ENCODE results near the gene SAMM50.
A peak's percentile ranks its signal among the peaks of the same experiment; 100 is the strongest.

Gene SAMM50

GRCh38 chr22:43953988-43954785 lies 1.1 kb upstream of the SAMM50 start:
- peak overlapping the region; percentile 80 to 88 (median 85) for H3K9ac ChIP-seq
- peak overlapping the region in 9 of 11 experiments; percentile 74 to 92 (median 83); a peak in 16 of 22 replicates for H3K27ac ChIP-seq
- peaks cover 22 to 31% (median 26%) of the 10 kb centered on the region in 10 experiments for H3K4me1 ChIP-seq
- no peaks in the 10 kb centered on the region; a peak in 1 of 22 replicates for H3K27me3 ChIP-seq
- peaks cover 0 to 27% (median 12%) of the 10 kb centered on the region in 11 experiments; a peak in 7 of 22 replicates for H4K20me1 ChIP-seq
- H3K4me3 ChIP-seq = peak overlapping the region; percentile 66 to 97 (median 86)
- peaks cover 0 to 12% (median 0%) of the 10 kb centered on the region in 11 experiments; a peak in 1 of 22 replicates for H3K36me3 ChIP-seq
- no peaks in the 10 kb centered on the region for H3K9me3 ChIP-seq (replicated peaks in 1 of 11)
- peak overlapping the region; percentile 79 to 98 (median 92) for H3K4me2 ChIP-seq
- TF ChIP-seq Cebpa-rat (IDR thresholded peaks at IDR 0.05) = no peak

- peaks cover 0 to 44% (median 23%) of the 10 kb centered on the region in 11 experiments; a peak in 17 of 22 replicates for H4K20me1 ChIP-seq
- TF ChIP-seq Cebpa-rat (IDR thresholded peaks at IDR 0.05) = no peak
- H3K4me2 ChIP-seq = peak overlapping the region; percentile 87 to 98 (median 92)
- peaks cover 22 to 31% (median 26%) of the 10 kb centered on the region in 10 experiments for H3K4me1 ChIP-seq
- H3K4me3 ChIP-seq = peak overlapping the region; percentile 66 to 97 (median 86)
- no peaks in the 10 kb centered on the region; a peak in 1 of 22 replicates for H3K27me3 ChIP-seq
- peaks cover 0 to 26% (median 11%) of the 10 kb centered on the region in 11 experiments; a peak in 8 of 22 replicates for H3K36me3 ChIP-seq
- H3K9ac ChIP-seq = peak overlapping the region; percentile 80 to 88 (median 85)
- no peaks in the 10 kb centered on the region for H3K9me3 ChIP-seq (replicated peaks in 1 of 11)
- H3K27ac ChIP-seq = peak overlapping the region; percentile 36 to 92 (median 80); a peak in 21 of 22 replicates
Observed at GRCh38 chr22:43955883-43956782, 891 bp downstream of the SAMM50 start.

- H3K4me1 ChIP-seq = peaks cover 22 to 31% (median 26%) of the 10 kb centered on the region in 10 experiments
- H3K27me3 ChIP-seq = no peaks in the 10 kb centered on the region; a peak in 1 of 22 replicates
- H3K9me3 ChIP-seq (replicated peaks in 1 of 11) = no peaks in the 10 kb centered on the region
- peak overlapping the region in 9 of 10 experiments; percentile 66 to 97 (median 85); a peak in 12 of 20 replicates for H3K4me3 ChIP-seq
- H3K27ac ChIP-seq = no peak overlapping the region
- H3K9ac ChIP-seq = peak overlapping the region in 2 of 11 experiments; percentile 80 to 86; a peak in 2 of 22 replicates
- peaks cover 0 to 29% (median 11%) of the 10 kb centered on the region in 11 experiments; a peak in 10 of 22 replicates for H3K36me3 ChIP-seq
- peaks cover 5 to 52% (median 29%) of the 10 kb centered on the region in 11 experiments; a peak in 17 of 22 replicates for H4K20me1 ChIP-seq
- no peak for TF ChIP-seq Cebpa-rat (IDR thresholded peaks at IDR 0.05)
- H3K4me2 ChIP-seq = peak overlapping the region; percentile 87 to 98 (median 92)
Observed at GRCh38 chr22:43956805-43957463, 1.7 kb downstream of the SAMM50 start.

- H4K20me1 ChIP-seq = peaks cover 5 to 61% (median 35%) of the 10 kb centered on the region in 11 experiments; a peak in 17 of 22 replicates
- peaks cover 0 to 32% (median 11%) of the 10 kb centered on the region in 11 experiments; a peak in 16 of 22 replicates for H3K36me3 ChIP-seq
- H3K27ac ChIP-seq = no peak overlapping the region
- no peaks in the 10 kb centered on the region for H3K9me3 ChIP-seq (replicated peaks in 1 of 11)
- H3K9ac ChIP-seq = no peak overlapping the region
- H3K4me2 ChIP-seq = peak overlapping the region in 3 of 11 experiments; percentile 4 to 25 (median 15); a peak in 2 of 22 replicates
- H3K4me3 ChIP-seq = no peak overlapping the region
- H3K27me3 ChIP-seq = no peaks in the 10 kb centered on the region
- no peak for TF ChIP-seq Cebpa-rat (IDR thresholded peaks at IDR 0.05)
- peaks cover 22 to 31% (median 26%) of the 10 kb centered on the region in 10 experiments for H3K4me1 ChIP-seq
Observed at GRCh38 chr22:43957871-43958270, 2.6 kb downstream of the SAMM50 start.

DNA sequence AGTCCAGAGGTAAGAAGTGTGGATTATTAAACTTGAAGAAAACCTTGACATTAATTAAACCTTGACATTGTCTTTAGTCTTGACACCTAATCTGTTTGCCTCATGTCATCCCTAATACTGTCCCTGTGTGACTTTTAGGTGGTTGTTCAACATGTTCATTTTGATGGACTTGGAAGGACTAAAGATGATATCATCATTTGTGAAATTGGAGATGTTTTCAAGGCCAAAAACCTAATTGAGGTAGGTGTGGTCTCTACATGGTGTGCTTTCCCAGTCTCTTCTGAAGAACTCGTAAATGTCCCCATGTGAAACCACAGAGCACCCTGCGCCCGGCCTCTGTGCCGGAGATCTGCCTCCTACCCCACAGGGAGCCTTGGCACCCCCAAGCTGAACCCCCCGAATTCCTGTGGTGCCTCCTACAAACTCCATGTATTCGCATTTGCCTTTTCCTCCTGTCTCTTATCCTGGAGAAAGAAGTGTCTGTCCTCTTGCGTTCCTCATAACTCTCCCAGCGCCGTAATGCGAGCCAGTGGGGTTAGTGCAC lies 9.1 kb downstream of the SAMM50 start:
- Histone ChIP-seq H3K4me3 (no peak overlapping the region), H3K4me2 (no peak overlapping the region), H3K27me3 (no peaks in the 10 kb centered on the region), H3K4me1 (0 out of 20 replicates have a peak, but pooled peaks cover 0 to 5% (median 0%) of the 10 kb centered on the region in 10 experiments), H3K27ac (no peak overlapping the region), H4K20me1 (peaks cover 5 to 47% (median 37%) of the 10 kb centered on the region in 11 experiments; a peak in 17 of 22 replicates), H3K36me3 (peaks cover 64 to 86% (median 76%) of the 10 kb centered on the region in 11 experiments), H3K9ac (no peak overlapping the region), H3K9me3 (replicated peaks in 1 of 11) (no peaks in the 10 kb centered on the region)
- TF ChIP-seq Cebpa-rat (IDR thresholded peaks at IDR 0.05) = no peak

GRCh38 chr22:43967069-43967468 lies 11.8 kb downstream of the SAMM50 start:
- H3K4me3 ChIP-seq = no peak overlapping the region
- H3K27me3 ChIP-seq = no peaks in the 10 kb centered on the region
- no peaks in the 10 kb centered on the region for H3K9me3 ChIP-seq (replicated peaks in 1 of 11)
- H3K9ac ChIP-seq = no peak overlapping the region
- H4K20me1 ChIP-seq = peaks cover 0 to 47% (median 24%) of the 10 kb centered on the region in 11 experiments; a peak in 15 of 22 replicates
- H3K4me2 ChIP-seq = no peak overlapping the region
- H3K4me1 ChIP-seq = 0 out of 20 replicates have a peak, but pooled peaks cover 0 to 5% (median 0%) of the 10 kb centered on the region in 10 experiments
- peaks cover 90 to 95% (median 93%) of the 10 kb centered on the region in 11 experiments for H3K36me3 ChIP-seq
- TF ChIP-seq Cebpa-rat (IDR thresholded peaks at IDR 0.05) = no peak
- H3K27ac ChIP-seq = no peak overlapping the region

DNA sequence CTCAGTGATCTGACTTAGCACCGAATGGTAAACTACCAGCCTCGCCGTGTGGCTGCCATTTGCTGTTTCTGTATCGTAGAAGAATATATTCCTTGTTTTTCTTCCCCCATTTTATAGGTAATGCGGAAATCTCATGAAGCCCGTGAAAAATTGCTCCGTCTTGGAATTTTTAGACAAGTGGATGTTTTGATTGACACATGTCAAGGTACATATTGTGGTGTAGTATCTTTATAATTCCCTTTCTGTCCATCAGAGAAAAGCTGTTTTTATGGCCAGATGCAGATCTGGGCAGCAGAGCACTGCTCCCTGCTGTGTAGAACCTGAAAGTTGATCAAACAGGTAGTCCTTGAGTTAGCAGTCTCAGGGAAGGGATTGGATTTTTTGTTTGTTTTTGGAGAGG lies 13.4 kb downstream of the SAMM50 start:
- Histone ChIP-seq H3K36me3 (peaks cover 99 to 100% (median 100%) of the 10 kb centered on the region in 11 experiments), H3K9ac (no peak overlapping the region), H3K4me1 (no peaks in the 10 kb centered on the region), H3K4me3 (no peak overlapping the region), H3K4me2 (no peak overlapping the region), H3K9me3 (replicated peaks in 1 of 11) (no peaks in the 10 kb centered on the region), H3K27me3 (no peaks in the 10 kb centered on the region), H4K20me1 (peaks cover 0 to 50% (median 16%) of the 10 kb centered on the region in 11 experiments; a peak in 13 of 22 replicates), H3K27ac (no peak overlapping the region)
- TF ChIP-seq Cebpa-rat (IDR thresholded peaks at IDR 0.05) = no peak
